ENCODE results near the gene RBM15. TPM values are rescaled to one million over a fixed set of nuclear protein-coding genes. Genes with fewer than 3 reads are reported as not detected.

RBM15 gene
- total RNA-seq, 1 experiment from 2014 or later: 44.0 TPM

GRCh38 chr1:110385369-110385768, 46.2 kb downstream of the RBM15 start:
- no peak overlapping the region for H3K9ac ChIP-seq (ENCODE audit: low read length)
- POLR2A ChIA-PET: no interaction called here

More at GRCh38 chr1:110385369-110385768, 46.2 kb downstream of the RBM15 start:
- DNase-seq (ENCODE audit: low read depth, low spot score) (no peak), ATAC-seq (no peak)
- Histone ChIP-seq H3K4me3 (replicated peaks in 1 of 2; ENCODE audit: low read depth in 1 of 2, low read length in 2 of 2) (no peak overlapping the region), H4K20me1 (ENCODE audit: insufficient read depth) (no peaks in the 10 kb centered on the region), H3K79me2 (ENCODE audit: insufficient read depth, low read length) (no peaks in the 10 kb centered on the region), H2AFZ (ENCODE audit: low read depth, low read length, poor library complexity, severe bottlenecking) (no peak overlapping the region), H3K36me3 (ENCODE audit: control insufficient read depth in 1 of 2, insufficient read depth in 2 of 2, low read length in 2 of 2) (peaks cover 6 to 9% of the 10 kb centered on the region in 2 experiments; a peak in 3 of 4 replicates), H3K4me1 (ENCODE audit: control insufficient read depth in 1 of 2, insufficient read depth in 2 of 2, low read length in 2 of 2) (peaks cover 0 to 9% of the 10 kb centered on the region in 2 experiments; a peak in 1 of 4 replicates), H3K4me2 (ENCODE audit: low read length) (no peak overlapping the region), H3K9me2 (ENCODE audit: insufficient read depth) (no peaks in the 10 kb centered on the region), H3K27ac (ENCODE audit: low read depth, low read length) (no peak overlapping the region), H3K9me3 (ENCODE audit: control insufficient read depth in 1 of 2, insufficient read depth in 1 of 2, low read depth in 1 of 2, low read length in 2 of 2) (no peaks in the 10 kb centered on the region), H3K27me3 (ENCODE audit: insufficient read depth, low read length) (no peaks in the 10 kb centered on the region)
- ChIA-PET RAD21 (ENCODE audit: low non-redundant PET in 1 of 2, low total read pairs in 2 of 2, uncharacterized antibody in 2 of 2, unreplicated experiment in 2 of 2) (no interaction called here), CTCF (no interaction called here)
- intact Hi-C loops (cut with micrococcal nuclease): no loop called here
- TF ChIP-seq ZNF274 (IDR thresholded peaks at IDR 0.05; ENCODE audit: low read depth, low read length) (no peak), REST (IDR thresholded peaks at IDR 0.05; ENCODE audit: low read depth) (no peak), ZBTB33 (IDR thresholded peaks at IDR 0.05; ENCODE audit: extremely low read depth, insufficient replicate concordance, low read length) (no peak), CBX3 (IDR thresholded peaks at IDR 0.05; ENCODE audit: low read depth) (no peak), SIN3A (IDR thresholded peaks at IDR 0.05; ENCODE audit: low read depth) (no peak), RAD21 (IDR thresholded peaks at IDR 0.05; ENCODE audit: low read depth) (no peak), TCF7L2 (IDR thresholded peaks at IDR 0.05; ENCODE audit: borderline replicate concordance, extremely low read depth, insufficient read depth, insufficient read length) (no peak), CEBPB (IDR thresholded peaks at IDR 0.05; ENCODE audit: low read depth) (no peak), CTCF (IDR thresholded peaks at IDR 0.05 in 2 of 3, conservative IDR thresholded peaks at IDR 0.05 in 1 of 3; ENCODE audit: borderline replicate concordance in 1 of 3, insufficient read depth in 1 of 3, low read depth in 2 of 3, low read length in 2 of 3) (no peak), FOSL1 (IDR thresholded peaks at IDR 0.05; ENCODE audit: low read depth) (no peak), EGR1 (IDR thresholded peaks at IDR 0.05; ENCODE audit: low read depth) (no peak), MAX (IDR thresholded peaks at IDR 0.05) (no peak), POLR2A (IDR thresholded peaks at IDR 0.05; ENCODE audit: borderline replicate concordance, extremely low read depth, insufficient read depth, insufficient read length) (no peak), ELF1 (IDR thresholded peaks at IDR 0.05; ENCODE audit: borderline replicate concordance, low read depth) (no peak), POLR2AphosphoS5 (IDR thresholded peaks at IDR 0.05; ENCODE audit: low read depth, low read length) (no peak), JUND (IDR thresholded peaks at IDR 0.05) (no peak), SP1 (IDR thresholded peaks at IDR 0.05; ENCODE audit: low read depth) (no peak), SRF (IDR thresholded peaks at IDR 0.05; ENCODE audit: low read depth) (no peak)
- no TSS peak for BruUV-seq (replicated peaks)
